Gastroesophageal sphincter (tissue), 4 donors: ENCODE data around the gene PPIB. TPM values are rescaled to one million over a fixed set of nuclear protein-coding genes. Genes with fewer than 3 reads are reported as not detected.

Experiments
- ATAC-seq: fragments of 150-250 bp; one replicate; pipeline ENCODE4 v1.9.1; 2016; ENCODE audit warnings: mild to moderate bottlenecking, moderate library complexity
- H3K27ac ChIP-seq, 4 donors: fragments of 200-600 bp; sonication (generic) in 3 of 4; 1 replicate in 3 of 4; 2 replicates in 1 of 4; pipeline ENCODE4 v1.5.1; 2016 to 2019
- H3K27me3 ChIP-seq: fragments of 200-600 bp; sonication (generic); one replicate; pipeline ENCODE4 v1.5.1; 2019
- H3K36me3 ChIP-seq, 2 donors: fragments of 200-600 bp; sonication (generic); one replicate each; pipeline ENCODE4 v1.5.1; 2019; ENCODE audit warnings: control low read depth in 1 of 2
- H3K4me1 ChIP-seq, 3 donors: fragments of 200-600 bp; sonication (generic); 1 replicate in 2 of 3; 2 replicates in 1 of 3; pipeline ENCODE4 v1.5.1; 2016 to 2019; ENCODE audit warnings: control low read depth in 2 of 3
- H3K4me3 ChIP-seq, 2 donors: fragments of 200-600 bp; sonication (generic); one replicate each; pipeline ENCODE4 v1.5.1; 2019; ENCODE audit warnings: mild to moderate bottlenecking in 1 of 2, moderate library complexity in 1 of 2
- H3K9me3 ChIP-seq, 3 donors: fragments of 200-600 bp; sonication (generic); one replicate each; pipeline ENCODE4 v1.5.1; 2017 to 2019; ENCODE audit warnings: control low read depth in 2 of 3
- EP300 ChIP-seq: sonication (generic); formaldehyde crosslinking; IDR thresholded peaks from one replicate; pipeline ENCODE4 v1.6.1; 2017; ENCODE audit warnings: antibody characterized with exemption, mild to moderate bottlenecking
- POLR2A ChIP-seq, 2 donors: fragments of 450-650 bp; IDR thresholded peaks; one replicate each; pipeline ENCODE4 v1.6.1; 2017; ENCODE audit warnings: antibody characterized with exemption in 2 of 2, mild to moderate bottlenecking in 2 of 2, moderate library complexity in 1 of 2
- POLR2AphosphoS5 ChIP-seq: sonication (generic); formaldehyde crosslinking; IDR thresholded peaks from one replicate; pipeline ENCODE4 v1.6.1; 2017; ENCODE audit warnings: antibody characterized with exemption
- WGBS, 2 donors: methylation state at CpG; one replicate each; pipeline ENCODE4 v1.1.5; 2018; ENCODE audit warnings: low coverage in 1 of 2; 5-methylcytosine and 5-hydroxymethylcytosine counted together
- total RNA-seq, 4 donors: library from RNA; depleted of rRNA; stranded (reverse); fragments of >200 nt; gene quantifications; one replicate each; pipeline ENCODE4 v1.1.0, GENCODE V29; 2016
- TF ChIP-seq, protein P1 (sequence below), 4 experiments: fragments of 200-600 bp in 2 of 4; fragments of 450-650 bp in 2 of 4; sonication (generic) in 1 of 4; IDR thresholded peaks; one replicate each; pipeline ENCODE4 v1.5.1; 2017 to 2019; ENCODE audit warnings: antibody characterized with exemption in 4 of 4, mild to moderate bottlenecking in 2 of 4, moderate library complexity in 2 of 4

Gene PPIB
- total RNA-seq, 4 donors from 2014 or later = 151 to 257 (median 235) TPM

DNA sequence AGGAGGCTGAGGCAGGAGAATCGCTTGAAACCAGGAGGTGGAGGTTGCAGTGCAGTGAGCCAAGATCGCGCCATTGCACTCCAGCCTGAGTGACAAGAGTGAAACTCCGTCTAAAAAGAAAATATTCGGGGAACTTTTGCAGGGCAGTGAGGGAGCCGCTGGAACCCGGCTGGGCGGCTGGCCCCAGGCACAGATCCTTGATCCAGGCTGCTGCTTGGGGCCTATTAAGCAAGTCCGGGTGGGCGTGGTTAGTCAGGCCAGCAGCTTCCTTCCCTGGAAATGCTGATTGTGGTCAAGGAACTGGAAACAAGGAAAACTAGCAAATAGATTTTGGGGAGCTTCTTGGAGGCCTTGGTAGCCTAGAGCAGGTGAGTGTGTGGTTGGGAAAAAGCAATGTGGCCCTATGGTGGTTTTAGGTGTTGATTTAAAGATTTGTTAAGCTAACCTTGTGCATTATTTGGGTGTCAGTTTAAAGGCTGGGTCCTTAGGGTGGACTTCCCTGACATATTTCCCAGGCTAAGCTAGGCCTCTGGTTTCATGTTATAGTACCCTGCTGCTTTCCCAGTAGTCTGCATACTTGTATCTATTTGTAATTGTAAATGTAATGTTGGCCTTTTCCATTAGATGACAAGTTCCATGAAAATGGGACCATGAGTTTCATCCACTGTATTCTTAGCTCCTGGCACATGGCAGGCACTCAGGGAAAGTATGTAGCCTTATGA lies 29.0 kb downstream of the PPIB start:
- no peak overlapping the region for H3K4me3 ChIP-seq
- H3K9me3 ChIP-seq = no peaks in the 10 kb centered on the region
- peaks cover 0 to 100% of the 10 kb centered on the region in 2 donors for H3K36me3 ChIP-seq
- 100% methylated on average over 1 of the region's 10 CpGs; no CpG with 5 or more reads in 1 of the 2 donors for WGBS, 2 donors
- no peak for ATAC-seq
- H3K4me1 ChIP-seq = no peaks in the 10 kb centered on the region
- no peak for TF ChIP-seq POLR2AphosphoS5
- TF ChIP-seq POLR2A (IDR thresholded peaks at IDR 0.05) = no peak
- TF ChIP-seq EP300 = no peak
- TF ChIP-seq, protein P1, sequence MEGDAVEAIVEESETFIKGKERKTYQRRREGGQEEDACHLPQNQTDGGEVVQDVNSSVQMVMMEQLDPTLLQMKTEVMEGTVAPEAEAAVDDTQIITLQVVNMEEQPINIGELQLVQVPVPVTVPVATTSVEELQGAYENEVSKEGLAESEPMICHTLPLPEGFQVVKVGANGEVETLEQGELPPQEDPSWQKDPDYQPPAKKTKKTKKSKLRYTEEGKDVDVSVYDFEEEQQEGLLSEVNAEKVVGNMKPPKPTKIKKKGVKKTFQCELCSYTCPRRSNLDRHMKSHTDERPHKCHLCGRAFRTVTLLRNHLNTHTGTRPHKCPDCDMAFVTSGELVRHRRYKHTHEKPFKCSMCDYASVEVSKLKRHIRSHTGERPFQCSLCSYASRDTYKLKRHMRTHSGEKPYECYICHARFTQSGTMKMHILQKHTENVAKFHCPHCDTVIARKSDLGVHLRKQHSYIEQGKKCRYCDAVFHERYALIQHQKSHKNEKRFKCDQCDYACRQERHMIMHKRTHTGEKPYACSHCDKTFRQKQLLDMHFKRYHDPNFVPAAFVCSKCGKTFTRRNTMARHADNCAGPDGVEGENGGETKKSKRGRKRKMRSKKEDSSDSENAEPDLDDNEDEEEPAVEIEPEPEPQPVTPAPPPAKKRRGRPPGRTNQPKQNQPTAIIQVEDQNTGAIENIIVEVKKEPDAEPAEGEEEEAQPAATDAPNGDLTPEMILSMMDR (IDR thresholded peaks at IDR 0.05) = no peak
- H3K27me3 ChIP-seq = no peaks in the 10 kb centered on the region
- no peak overlapping the region for H3K27ac ChIP-seq

DNA sequence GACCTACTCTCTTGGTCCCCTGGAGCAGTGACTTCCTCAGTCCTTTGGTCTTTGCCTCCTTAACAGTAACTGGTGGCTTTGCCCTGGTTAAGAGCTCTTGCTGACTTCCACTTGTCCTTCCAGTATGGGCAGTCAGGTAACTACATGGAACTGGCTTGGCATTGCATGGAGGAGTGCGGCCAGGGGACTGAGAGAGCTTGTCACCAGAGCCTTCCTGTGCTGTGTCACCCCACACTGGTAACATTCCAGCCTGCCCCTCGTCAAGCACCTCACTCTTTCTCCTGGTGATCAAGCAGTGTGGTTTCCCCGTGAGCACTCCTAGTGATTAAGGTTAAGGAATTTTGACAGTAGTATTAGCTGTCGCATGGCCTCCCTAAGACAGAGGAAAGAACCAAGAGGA lies 30.6 kb downstream of the PPIB start:
- Histone ChIP-seq H3K27me3 (no peaks in the 10 kb centered on the region), H3K27ac (no peak overlapping the region), H3K36me3 (peaks cover 10 to 100% of the 10 kb centered on the region in 2 donors), H3K9me3 (no peaks in the 10 kb centered on the region), H3K4me3 (no peak overlapping the region), H3K4me1 (no peaks in the 10 kb centered on the region)
- no peak for ATAC-seq
- 100% methylated on average over 1 of the region's 4 CpGs; no CpG with 5 or more reads in 1 of the 2 donors for WGBS, 2 donors
- TF ChIP-seq POLR2A (IDR thresholded peaks at IDR 0.05) = no peak

DNA sequence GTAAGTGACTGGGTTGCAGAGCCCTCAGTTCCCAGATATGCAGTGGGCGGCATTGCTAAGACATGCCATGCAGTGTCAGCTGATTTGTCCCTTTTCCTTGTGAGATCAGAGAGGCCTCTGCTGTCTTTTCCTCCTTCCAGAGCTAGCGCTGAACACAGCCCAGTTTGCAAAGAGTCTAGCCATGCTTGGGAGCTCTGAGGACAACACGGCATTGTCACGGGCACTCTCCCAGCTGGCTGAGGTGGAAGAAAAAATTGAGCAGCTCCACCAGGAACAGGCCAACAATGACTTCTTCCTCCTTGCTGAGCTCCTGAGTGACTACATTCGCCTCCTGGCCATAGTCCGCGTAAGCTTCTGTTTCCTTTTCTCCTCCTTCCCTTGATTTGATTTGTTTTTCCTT lies 31.3 kb downstream of the PPIB start:
- Histone ChIP-seq H3K4me3 (no peak overlapping the region), H3K4me1 (no peaks in the 10 kb centered on the region), H3K36me3 (peaks cover 15 to 100% of the 10 kb centered on the region in 2 donors), H3K27ac (no peak overlapping the region), H3K9me3 (no peaks in the 10 kb centered on the region), H3K27me3 (no peaks in the 10 kb centered on the region)
- TF ChIP-seq POLR2AphosphoS5 (no peak), POLR2A (IDR thresholded peaks at IDR 0.05) (no peak), EP300 (no peak)
- TF ChIP-seq, protein P1 (IDR thresholded peaks at IDR 0.05) = no peak
- 80 to 81% methylated on average over 5 of the region's 7 CpGs for WGBS, 2 donors
- no peak for ATAC-seq

DNA sequence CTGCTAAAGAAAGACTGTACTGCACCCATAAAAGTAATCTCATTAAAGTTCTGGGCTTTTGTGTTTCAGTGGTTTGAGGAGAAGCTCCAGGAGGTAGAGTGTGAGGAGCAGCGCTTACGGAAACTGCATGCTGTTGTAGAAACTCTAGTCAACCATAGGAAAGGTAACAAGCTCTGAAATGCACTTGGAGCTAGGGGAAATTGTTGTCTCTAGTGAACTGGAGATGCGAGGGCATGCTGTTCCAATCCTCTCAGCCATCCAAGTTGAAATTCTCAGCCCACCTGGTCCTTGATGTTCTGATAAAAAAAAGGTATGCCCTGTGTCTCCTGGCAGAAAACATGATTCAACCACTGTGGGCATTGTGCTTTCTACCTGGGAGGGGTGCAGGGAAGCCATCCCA lies 32.7 kb downstream of the PPIB start:
- no peaks in the 10 kb centered on the region for H3K4me1 ChIP-seq
- no peak overlapping the region for H3K27ac ChIP-seq
- 100% methylated on average over 1 of the region's 3 CpGs; no CpG with 5 or more reads in 1 of the 2 donors for WGBS, 2 donors
- H3K4me3 ChIP-seq = no peak overlapping the region
- H3K36me3 ChIP-seq = peaks cover 15 to 99% of the 10 kb centered on the region in 2 donors
- no peaks in the 10 kb centered on the region for H3K27me3 ChIP-seq
- no peak for TF ChIP-seq POLR2A (IDR thresholded peaks at IDR 0.05)
- no peak for TF ChIP-seq POLR2AphosphoS5
- no peak for TF ChIP-seq EP300
- TF ChIP-seq, protein P1 (IDR thresholded peaks at IDR 0.05) = no peak
- H3K9me3 ChIP-seq = no peaks in the 10 kb centered on the region
- ATAC-seq = no peak

- H3K4me1 ChIP-seq = no peaks in the 10 kb centered on the region
- no peak overlapping the region for H3K4me3 ChIP-seq
- no peaks in the 10 kb centered on the region for H3K9me3 ChIP-seq
- ATAC-seq = no peak
- peaks cover 20 to 99% of the 10 kb centered on the region in 2 donors for H3K36me3 ChIP-seq
- 74 to 86% methylated on average over 6 of the region's 6 CpGs for WGBS, 2 donors
- H3K27me3 ChIP-seq = no peaks in the 10 kb centered on the region
- no peak for TF ChIP-seq EP300
- no peak for TF ChIP-seq POLR2AphosphoS5
- TF ChIP-seq POLR2A (IDR thresholded peaks at IDR 0.05) = no peak
- TF ChIP-seq, protein P1 (IDR thresholded peaks at IDR 0.05) = no peak
- H3K27ac ChIP-seq = no peak overlapping the region
Measured at GRCh38 chr15:64127521-64128270, 35.1 kb downstream of the PPIB start.
